GM12878 (cell line): ENCODE data around the gene PRDM7. TPM values are rescaled to one million over a fixed set of nuclear protein-coding genes. Genes with fewer than 3 reads are reported as not detected.

Experiments
- ATAC-seq: fragments of 200-7000 bp; cut with Tn5 transposase; 3 replicates; pipeline ENCODE4 v1.9.1; 2020; ENCODE audit warnings: mild to moderate bottlenecking, moderate library complexity
- BruUV-seq: library from RNA; stranded (reverse); fragments of 400-500 nt; replicated peaks from 2 replicates; lab custom pipeline; 2021; lab: Mats Ljungman, UMichigan
- CTCF ChIA-PET: fragments of 300-600 bp; sonication (Branson Sonifier 250); formaldehyde crosslinking; extraction: SDS; loops from one replicate; lab custom pipeline; 2021; ENCODE audit warnings: inconsistent platforms; lab: Yijun Ruan, JAX
- POLR2A ChIA-PET: fragments of 350-600 bp; formaldehyde crosslinking; extraction: SDS; loops from one replicate; lab custom pipeline; 2021; ENCODE audit warnings: inconsistent platforms; lab: Charles Lee
- RAD21 ChIA-PET: fragments of 300-600 bp; sonication (Branson Sonifier 250); formaldehyde crosslinking; loops from one replicate; lab custom pipeline; 2023; ENCODE audit warnings: antibody characterized with exemption; ENCODE audit not compliant: unreplicated experiment; lab: Charles Lee
- SMC1A ChIA-PET: fragments of 300-600 bp; sonication (Branson Sonifier 250); formaldehyde crosslinking; loops from one replicate; lab custom pipeline; 2023; ENCODE audit not compliant: unreplicated experiment, uncharacterized antibody; lab: Charles Lee
- DNase-seq: peaks from one replicate; pipeline ENCODE4 v3.0.0-alpha.2; 2011; ENCODE audit warnings: low read depth, low spot score
- FAIRE-seq: peaks from 3 replicates; lab custom pipeline; 2011; peaks lifted over from hg19 to GRCh38; lab: Jason Lieb, UNC
- H2AFZ ChIP-seq: 2 replicates; pipeline ENCODE4 v1.6.0; 2011; ENCODE audit warnings: low read depth, low read length, control low read depth; ENCODE audit not compliant: control insufficient read depth
- H3K27ac ChIP-seq: 2 replicates; pipeline ENCODE4 v1.5.1; 2011; ENCODE audit warnings: control low read depth; ENCODE audit not compliant: control insufficient read depth, insufficient read depth
- H3K27me3 ChIP-seq, 2 experiments: replicated peaks in 1 of 2; 2 replicates each; pipeline versions ENCODE4 v1.6.0 to v1.6.1; 2011; ENCODE audit warnings: low read length in 1 of 2; ENCODE audit not compliant: control insufficient read depth in 2 of 2, insufficient read depth in 2 of 2
- H3K36me3 ChIP-seq, 2 experiments: 2 replicates each; pipeline ENCODE4 v1.5.1; 2011; ENCODE audit warnings: low read length in 1 of 2; ENCODE audit not compliant: control insufficient read depth in 2 of 2, insufficient read depth in 2 of 2
- H3K4me1 ChIP-seq: 2 replicates; pipeline ENCODE4 v1.6.1; 2011; ENCODE audit warnings: mild to moderate bottlenecking, low read length, moderate library complexity, mixed read lengths; ENCODE audit not compliant: control insufficient read depth, insufficient read depth
- H3K4me2 ChIP-seq: 2 replicates; pipeline ENCODE4 v1.6.0; 2011; ENCODE audit warnings: control low read depth; ENCODE audit not compliant: control insufficient read depth, insufficient read depth
- H3K4me3 ChIP-seq: fragments of 200-600 bp; sonication (generic); 2 replicates; pipeline ENCODE4 v1.5.1; 2016
- H3K79me2 ChIP-seq: 2 replicates; pipeline ENCODE4 v1.6.0; 2011; ENCODE audit warnings: low read length; ENCODE audit not compliant: control insufficient read depth, insufficient read depth
- H3K9ac ChIP-seq: 2 replicates; pipeline ENCODE4 v1.8.0; 2011; ENCODE audit warnings: low read length, control low read depth, mixed read lengths; ENCODE audit not compliant: control insufficient read depth, insufficient read depth
- H3K9me3 ChIP-seq: replicated peaks from 3 replicates; pipeline ENCODE4 v1.5.1; 2011; ENCODE audit warnings: mild to moderate bottlenecking, low read length; ENCODE audit not compliant: control insufficient read depth, insufficient read depth
- H4K20me1 ChIP-seq: 2 replicates; pipeline ENCODE4 v1.6.0; 2011; ENCODE audit not compliant: control insufficient read depth, insufficient read depth
- BCL3 ChIP-seq: IDR thresholded peaks from 2 replicates; pipeline ENCODE4 v1.6.1; 2011; ENCODE audit warnings: borderline replicate concordance, low read depth, mild to moderate bottlenecking, moderate library complexity, low read length; ENCODE audit not compliant: insufficient read depth, poor library complexity, severe bottlenecking
- E4F1 ChIP-seq: fragments of 450-650 bp; IDR thresholded peaks from 2 replicates; pipeline ENCODE4 v1.6.1; 2018; ENCODE audit warnings: borderline replicate concordance, mild to moderate bottlenecking; ENCODE audit not compliant: partially characterized antibody
- NRF1 ChIP-seq: conservative IDR thresholded peaks from 2 replicates; pipeline ENCODE4 v1.6.1; 2011; ENCODE audit warnings: mild to moderate bottlenecking, low read depth, low read length, improper control_type of control experiment
- RUNX3 ChIP-seq: IDR thresholded peaks from 2 replicates; pipeline ENCODE4 v1.6.1; 2012; ENCODE audit warnings: low read length, inconsistent platforms
- SMAD1 ChIP-seq: fragments of 450-650 bp; IDR thresholded peaks from 2 replicates; pipeline ENCODE4 v1.6.1; 2018; ENCODE audit warnings: mild to moderate bottlenecking, low read depth; ENCODE audit not compliant: partially characterized antibody
- TBL1XR1 ChIP-seq: IDR thresholded peaks from 2 replicates; pipeline ENCODE4 v1.6.1; 2012; ENCODE audit warnings: low read depth, low read length, improper control_type of control experiment
- YY1 ChIP-seq: IDR thresholded peaks from 2 replicates; pipeline ENCODE4 v1.6.1; 2011; ENCODE audit warnings: low read depth, mild to moderate bottlenecking, low read length
- WGBS: methylation state at CpG from one replicate; pipeline ENCODE4 v1.1.6; 2016; ENCODE audit warnings: low lambda C conversion rate; ENCODE audit not compliant: insufficient replicate concordance, insufficient coverage; ENCODE audit errors: missing lambda C conversion rate; 5-methylcytosine and 5-hydroxymethylcytosine counted together
- in situ Hi-C: fragments of 300-500 bp; cut with MboI; formaldehyde crosslinking; loops from 9 replicates; pipeline ENCODE4 v1.14.3; 2018; ENCODE audit warnings: mixed read lengths
- intact Hi-C: fragments of 100-400 bp; cut with micrococcal nuclease; formaldehyde crosslinking; loops from one replicate; pipeline ENCODE4 v1.14.2; 2022; ENCODE audit not compliant: unreplicated experiment
- polyA plus RNA-seq, 11 experiments: library from polyadenylated mRNA; depleted of rRNA in 4 of 11; unstranded in 6 of 11; stranded (reverse) in 5 of 11; fragments of >200 nt; fragmentation: Nextera tagmentation in 4 of 11; fragmentation: Illumina TruSeq in 1 of 11; extraction: Ambion mirVana in 4 of 11; extraction: Trizol in 1 of 11; gene quantifications; 1 replicate in 1 of 11; 2 replicates in 10 of 11; pipeline versions ENCODE4 v1.2.1 to v1.2.3, GENCODE V29; 2011 to 2016; ENCODE audit warnings: inconsistent platforms in 2 of 11, missing spikeins in 2 of 11, low read depth in 1 of 11
- total RNA-seq, 4 experiments: library from RNA; depleted of rRNA in 3 of 4; stranded (reverse); fragments of >200 nt in 3 of 4; fragmentation: Illumina TruSeq in 1 of 4; extraction: Trizol in 1 of 4; gene quantifications; 2 replicates each; pipeline versions ENCODE4 v1.2.1 to v1.2.3, GENCODE V29; 2013 to 2021

The PRDM7 gene
- total and polyA plus RNA-seq, 10 of the 15 experiments (the other 5 are each of a cell fraction or from before 2014, with no cell fraction given), result not detected

- H3K79me2 ChIP-seq, result no peaks in the 10 kb centered on the region
- no peak overlapping the region for H3K27ac ChIP-seq
- in situ Hi-C loops, result no loop called here
- TF ChIP-seq SMAD1 (no peak), YY1 (no peak), NRF1 (no peak), TBL1XR1 (no peak), RUNX3 (no peak), BCL3 (no peak), E4F1 (no peak)
- no peaks in the 10 kb centered on the region for H3K9me3 ChIP-seq
- no peak overlapping the region for H3K4me2 ChIP-seq
- H3K4me1 ChIP-seq, result no peaks in the 10 kb centered on the region
- FAIRE-seq (no peak), DNase-seq (no peak), ATAC-seq (no peak)
- WGBS, result 87% methylated on average over 8 of the region's 8 CpGs
- H3K36me3 ChIP-seq, result no peaks in the 10 kb centered on the region
- H4K20me1 ChIP-seq, result no peaks in the 10 kb centered on the region
- H3K4me3 ChIP-seq, result no peak overlapping the region
- intact Hi-C loops, result no loop called here
- H3K27me3 ChIP-seq, result no peaks in the 10 kb centered on the region
- H3K9ac ChIP-seq, result no peak overlapping the region
- RAD21 ChIA-PET, result no interaction called here
- no TSS peak for BruUV-seq
- CTCF ChIA-PET, result no interaction called here
- no peak overlapping the region for H2AFZ ChIP-seq
- POLR2A ChIA-PET, result interaction anchor here (0.5 kb wide), 1 partner anchor 9 kb away, joined by 4 read pairs; no protein-coding TSS in a partner anchor
- SMC1A ChIA-PET, result no interaction called here
These were observed 42.6 kb downstream of the PRDM7 start for GRCh38 chr16:90034504-90034903.
